22Rv1 (cell line): Measurements from ENCODE around the gene C16orf78.

ENCODE experiments used
- ZFX ChIP-seq: fragments of 450-650 bp; IDR thresholded peaks from 2 replicates; pipeline ENCODE4 v1.6.1; 2017; ENCODE audit warnings: antibody characterized with exemption, borderline replicate concordance
- TF ChIP-seq, protein P1 (sequence below): fragments of 450-650 bp; IDR thresholded peaks from 2 replicates; pipeline ENCODE4 v1.5.1; 2017; ENCODE audit warnings: mild to moderate bottlenecking

DNA sequence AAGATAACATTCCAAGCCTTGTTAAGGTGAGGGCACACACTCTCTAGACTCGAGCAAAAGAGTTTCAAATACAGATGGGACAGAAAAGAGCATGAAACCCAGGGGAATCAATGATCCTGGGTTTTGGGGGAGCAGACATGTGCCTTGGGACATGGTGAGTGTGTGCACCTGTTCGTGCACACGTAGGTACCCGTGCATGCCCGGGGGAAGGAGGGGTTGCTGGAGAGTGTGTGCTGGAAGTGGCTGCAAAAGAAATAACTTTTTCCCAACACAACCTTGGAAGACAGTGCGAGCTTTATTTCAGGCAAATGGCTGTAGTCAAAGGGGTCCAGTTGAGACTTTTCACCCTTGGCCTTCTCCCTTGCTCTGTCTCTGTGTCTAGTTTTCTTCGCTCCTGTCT lies 62.6 kb downstream of the C16orf78 start:
- TF ChIP-seq, protein P1, sequence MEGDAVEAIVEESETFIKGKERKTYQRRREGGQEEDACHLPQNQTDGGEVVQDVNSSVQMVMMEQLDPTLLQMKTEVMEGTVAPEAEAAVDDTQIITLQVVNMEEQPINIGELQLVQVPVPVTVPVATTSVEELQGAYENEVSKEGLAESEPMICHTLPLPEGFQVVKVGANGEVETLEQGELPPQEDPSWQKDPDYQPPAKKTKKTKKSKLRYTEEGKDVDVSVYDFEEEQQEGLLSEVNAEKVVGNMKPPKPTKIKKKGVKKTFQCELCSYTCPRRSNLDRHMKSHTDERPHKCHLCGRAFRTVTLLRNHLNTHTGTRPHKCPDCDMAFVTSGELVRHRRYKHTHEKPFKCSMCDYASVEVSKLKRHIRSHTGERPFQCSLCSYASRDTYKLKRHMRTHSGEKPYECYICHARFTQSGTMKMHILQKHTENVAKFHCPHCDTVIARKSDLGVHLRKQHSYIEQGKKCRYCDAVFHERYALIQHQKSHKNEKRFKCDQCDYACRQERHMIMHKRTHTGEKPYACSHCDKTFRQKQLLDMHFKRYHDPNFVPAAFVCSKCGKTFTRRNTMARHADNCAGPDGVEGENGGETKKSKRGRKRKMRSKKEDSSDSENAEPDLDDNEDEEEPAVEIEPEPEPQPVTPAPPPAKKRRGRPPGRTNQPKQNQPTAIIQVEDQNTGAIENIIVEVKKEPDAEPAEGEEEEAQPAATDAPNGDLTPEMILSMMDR: no peak
- TF ChIP-seq ZFX: no peak
